ENCODE data around the gene DTWD1.
"Not testable (repeated sequence)": the region's sequence is repeated elsewhere in the genome, so short reads cannot be mapped to it uniquely, and the experiment has no call there.

Gene DTWD1

DNA sequence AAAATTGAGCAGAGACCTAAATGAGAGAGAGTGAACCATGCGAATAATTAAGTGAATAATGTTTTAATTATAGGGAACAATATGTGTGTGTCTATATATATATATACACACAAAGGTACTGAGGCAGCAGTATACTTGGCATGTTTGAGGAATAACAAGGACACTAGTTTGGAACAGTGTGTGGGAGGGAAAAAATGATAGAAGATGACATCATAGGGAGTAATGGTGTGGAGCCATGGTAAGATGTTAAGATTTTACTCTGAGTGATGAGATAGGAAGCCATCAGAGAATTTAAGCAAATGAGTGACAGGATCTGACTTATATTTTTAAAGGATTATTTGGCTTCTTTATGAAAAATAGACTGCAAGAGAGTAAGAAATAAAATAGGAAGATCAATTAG lies 29.1 kb downstream of the DTWD1 start:
- DNase-seq = no peak

- no peak for DNase-seq
Observed at GRCh38 chr15:49650676-49651075, 29.8 kb downstream of the DTWD1 start.

GRCh38 chr15:49652922-49653321 lies 32.1 kb downstream of the DTWD1 start:
- DNase-seq = no peak

- no peak for DNase-seq
Observed at GRCh38 chr15:49656734-49657133, 35.9 kb downstream of the DTWD1 start.

DNA sequence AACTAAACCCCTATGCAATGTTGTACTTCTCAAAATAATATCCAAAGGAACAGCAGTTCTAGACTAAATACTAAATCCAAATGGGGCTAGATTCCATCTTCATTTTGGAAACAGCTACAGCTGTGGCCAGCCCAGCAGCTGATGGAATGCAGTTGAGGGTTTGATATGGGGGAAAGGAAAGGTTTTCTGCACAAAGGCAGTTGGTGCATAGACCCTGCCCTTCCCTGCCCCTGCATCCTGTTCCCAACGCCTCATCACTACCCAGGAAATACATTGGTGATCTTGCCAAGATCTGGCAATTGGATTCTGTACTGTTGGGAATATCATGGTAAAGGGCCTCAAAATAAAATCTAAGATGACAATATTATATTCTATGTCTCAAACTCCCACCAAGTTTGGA lies 43.9 kb downstream of the DTWD1 start:
- no peak for DNase-seq

GRCh38 chr15:49666486-49666885 lies 45.6 kb downstream of the DTWD1 start:
- DNase-seq = not testable (repeated sequence)

GRCh38 chr15:49669288-49669687 lies 48.4 kb downstream of the DTWD1 start:
- no peak for DNase-seq

- DNase-seq = no peak
Observed at GRCh38 chr15:49673861-49674260, 53.0 kb downstream of the DTWD1 start.

GRCh38 chr15:49674370-49674769 lies 53.5 kb downstream of the DTWD1 start:
- DNase-seq = no peak

DNA sequence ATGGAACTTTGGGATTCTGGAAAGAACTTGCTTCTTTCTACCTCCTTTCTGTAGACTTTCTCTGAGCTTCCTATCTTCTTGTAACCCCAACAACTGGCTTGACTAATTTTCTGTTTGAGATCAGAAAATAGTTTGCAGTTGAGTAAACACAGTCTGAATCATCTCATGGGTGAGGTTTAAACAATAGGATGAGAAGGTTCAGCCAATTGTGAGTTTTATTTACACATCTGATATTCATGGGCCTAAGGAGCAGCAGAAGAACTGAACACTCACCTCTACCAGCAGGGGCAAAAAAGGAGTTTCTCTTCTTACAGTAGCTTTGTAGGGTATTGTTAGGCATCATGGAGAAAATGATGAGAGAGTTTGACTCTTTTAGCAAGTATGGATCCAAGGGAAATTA lies 54.2 kb downstream of the DTWD1 start:
- no peak for DNase-seq

DNA sequence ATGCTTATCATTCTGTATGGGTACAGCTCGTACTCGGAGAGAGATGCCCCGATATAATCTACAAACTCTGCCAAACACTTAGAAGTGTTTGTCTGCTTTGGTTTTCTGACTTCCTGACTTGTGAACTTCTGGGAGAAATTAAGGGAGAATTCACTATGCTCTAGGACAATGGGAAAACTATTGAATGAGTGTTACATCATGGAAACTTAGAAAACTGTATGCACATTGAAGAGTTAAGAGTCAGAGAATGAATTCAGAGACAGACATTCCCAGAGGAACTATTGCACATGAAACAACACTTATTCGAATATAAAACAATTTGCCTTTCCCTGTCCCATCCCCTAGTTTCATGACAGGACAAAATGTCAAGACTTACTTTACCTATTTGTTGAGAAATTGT lies 57.8 kb downstream of the DTWD1 start:
- DNase-seq = no peak

DNA sequence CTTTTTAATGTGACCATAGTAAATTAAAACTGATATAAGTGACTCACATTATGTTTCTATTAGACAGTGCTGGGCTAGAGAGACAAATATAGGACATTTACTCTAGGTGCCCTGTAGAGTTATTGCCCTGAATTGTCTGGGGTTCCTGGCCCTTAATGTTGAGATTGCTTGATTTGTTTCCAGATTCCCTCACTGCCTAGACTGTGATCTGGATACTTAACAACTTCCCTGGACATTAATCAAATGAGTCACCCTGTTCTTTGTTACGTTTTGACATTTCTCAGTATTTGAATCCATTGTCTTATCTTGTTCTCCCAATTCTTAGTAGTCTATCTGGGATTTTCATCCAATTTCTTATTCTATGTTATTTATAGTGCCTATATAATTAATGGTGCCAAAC lies 65.8 kb downstream of the DTWD1 start:
- DNase-seq = no peak

- DNase-seq = no peak
Observed at GRCh38 chr15:49688135-49688790, 67.4 kb downstream of the DTWD1 start.

- no peak for DNase-seq
Observed at GRCh38 chr15:49692514-49693090, 71.8 kb downstream of the DTWD1 start.

DNA sequence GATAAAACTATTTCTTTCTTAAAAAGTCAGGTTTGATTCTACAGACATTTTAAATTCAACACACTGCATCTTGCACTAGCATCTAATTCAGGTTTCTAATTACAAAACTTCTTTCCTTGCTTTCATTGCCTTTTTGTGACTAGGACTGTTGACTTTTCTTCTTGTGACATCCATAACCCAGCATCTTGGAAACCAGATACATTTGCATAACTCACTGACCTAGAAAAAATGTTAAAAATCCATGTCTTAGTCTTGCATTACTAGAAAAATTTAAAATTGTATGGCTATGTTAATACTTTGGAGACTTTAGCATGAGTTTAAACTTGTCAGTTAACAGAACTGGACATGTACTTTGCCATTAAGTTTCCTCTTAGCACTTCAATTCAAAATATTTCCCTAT lies 72.7 kb downstream of the DTWD1 start:
- no peak for DNase-seq

DNA sequence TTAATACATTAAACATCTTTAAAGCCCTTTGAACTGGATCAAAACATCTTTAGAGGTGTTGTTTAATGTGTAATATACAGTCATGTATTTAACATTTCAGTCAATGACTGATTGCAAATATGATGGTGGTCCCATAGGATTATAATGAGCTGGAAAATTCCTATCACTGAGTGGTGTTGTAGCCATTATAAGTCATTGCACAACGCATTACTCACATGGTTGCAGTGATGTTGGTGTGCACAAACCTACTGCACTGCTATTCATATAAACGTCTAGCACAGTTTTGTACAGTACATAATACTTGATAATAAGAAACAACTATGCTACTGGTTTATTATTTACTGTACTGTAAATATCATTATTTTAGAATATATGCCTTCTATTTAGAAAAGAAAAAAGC lies 75.6 kb downstream of the DTWD1 start:
- DNase-seq = no peak

- DNase-seq = no peak
Observed at GRCh38 chr15:49697121-49697520, 76.3 kb downstream of the DTWD1 start.

DNA sequence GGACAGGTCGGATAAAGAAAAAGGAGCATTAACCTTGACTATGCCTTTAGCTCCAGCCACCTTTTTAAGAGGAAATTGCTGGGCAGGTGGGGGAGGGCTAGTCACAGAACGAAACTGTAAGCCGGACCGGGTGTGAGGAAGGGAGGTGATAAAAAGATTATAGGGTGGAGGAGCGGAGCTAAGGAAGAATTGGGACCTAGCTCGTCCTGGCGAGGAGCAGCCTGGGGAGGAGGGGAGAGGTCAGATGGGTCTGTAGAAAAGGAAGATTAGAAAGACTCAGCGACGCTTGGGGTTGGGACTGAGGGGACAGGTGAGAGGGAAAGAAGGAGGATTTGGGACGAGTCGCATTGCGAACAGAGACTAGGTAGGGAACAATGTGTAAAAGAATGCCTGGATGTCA lies 82.1 kb downstream of the DTWD1 start:
- not testable (repeated sequence) for DNase-seq

All from NCI-H2227 treated with DMSO at 0.1 percent for 48 hours (cell line).